SH-SY5Y (cell line): ENCODE results near the gene SYK.

Experiments
- GATA2 ChIP-seq: IDR thresholded peaks from 2 replicates; pipeline ENCODE4 v1.6.1; 2011; ENCODE audit warnings: mild to moderate bottlenecking, low read depth, low read length
- GATA3 ChIP-seq: IDR thresholded peaks from 2 replicates; pipeline ENCODE4 v1.6.1; 2011; ENCODE audit warnings: low read depth, mild to moderate bottlenecking, low read length, moderate library complexity

Gene SYK

GRCh38 chr9:90851444-90851843 is 49.8 kb downstream of the SYK start:
- TF ChIP-seq GATA3 (no peak), GATA2 (no peak)

DNA sequence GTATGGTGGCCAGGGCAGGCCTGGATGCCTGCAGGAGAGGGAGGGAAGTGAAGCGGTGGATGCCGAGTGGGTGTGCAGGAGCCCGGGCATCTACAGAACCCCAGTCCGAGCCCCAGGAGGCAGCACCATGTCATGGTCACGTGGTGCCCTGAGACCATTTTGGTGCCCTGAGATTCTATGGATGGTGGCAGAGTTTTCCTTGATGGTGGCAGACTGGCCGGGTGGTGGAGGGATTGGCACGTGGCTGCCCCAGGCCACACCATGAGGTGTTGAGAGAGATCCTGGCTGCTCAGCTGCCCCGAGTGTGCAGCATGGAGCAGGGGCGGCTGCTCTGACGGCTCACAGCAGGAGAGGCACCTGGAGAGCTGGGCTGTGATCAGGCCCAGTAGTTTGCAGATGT is 52.3 kb downstream of the SYK start:
- no peak for TF ChIP-seq GATA3
- no peak for TF ChIP-seq GATA2

DNA sequence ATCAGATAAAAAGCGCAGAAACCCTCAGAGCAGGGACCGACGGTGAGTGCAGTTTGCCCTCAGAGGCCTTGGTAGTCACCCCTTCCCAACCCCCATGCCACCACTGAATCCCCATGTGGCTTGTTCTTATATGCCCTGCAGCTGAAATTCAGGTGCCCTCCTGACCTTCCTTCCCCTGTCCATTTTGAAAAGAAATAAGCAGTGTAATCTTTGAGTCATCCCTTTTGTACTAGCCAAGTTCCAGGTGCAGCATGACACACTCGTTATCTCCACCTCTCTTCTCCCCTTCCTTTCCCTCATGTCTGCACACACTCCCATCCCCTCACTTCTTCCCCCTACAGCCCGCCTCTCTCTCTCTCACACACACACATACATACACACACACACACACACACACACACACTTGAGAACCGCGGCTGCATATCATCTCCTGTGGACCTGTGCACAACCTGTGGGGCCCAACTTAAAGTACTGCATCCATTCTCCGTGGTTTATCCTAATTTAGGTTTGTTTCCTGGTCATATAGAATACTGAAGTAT is 53.1 kb downstream of the SYK start:
- TF ChIP-seq GATA3 (no peak), GATA2 (no peak)

DNA sequence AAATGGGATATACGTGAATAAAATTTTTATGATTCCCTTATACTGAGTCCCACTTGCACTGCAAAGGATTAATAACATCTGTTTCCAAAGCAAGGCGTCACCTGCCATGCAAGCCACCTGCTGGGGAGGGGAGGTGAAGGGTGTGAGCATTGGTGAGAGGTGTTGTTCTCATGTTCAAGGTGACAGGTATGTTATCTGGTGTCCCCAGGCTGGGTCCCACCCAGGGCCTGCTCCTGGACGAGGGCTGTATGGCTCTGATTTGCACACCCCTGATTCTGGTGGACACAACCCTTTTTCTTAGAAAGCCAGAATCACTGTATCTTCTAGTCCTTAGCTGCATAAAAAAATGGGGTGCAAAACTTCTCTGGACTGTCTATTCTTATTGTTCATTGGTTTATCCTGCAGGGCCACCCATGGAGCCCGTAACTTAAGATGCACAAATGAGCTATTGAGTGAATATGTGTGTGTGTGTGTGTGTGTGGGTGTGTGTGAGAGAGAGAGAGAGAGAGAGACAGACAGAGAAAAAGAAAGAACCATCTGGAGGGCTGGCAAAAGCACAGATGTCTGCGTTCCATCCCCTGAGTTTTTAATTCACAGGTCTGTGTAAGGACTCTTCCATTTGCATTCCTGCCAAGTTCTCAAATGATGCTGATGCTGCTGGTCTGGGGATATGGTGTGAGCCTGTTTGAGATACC is 53.7 kb downstream of the SYK start:
- no peak for TF ChIP-seq GATA3
- no peak for TF ChIP-seq GATA2

DNA sequence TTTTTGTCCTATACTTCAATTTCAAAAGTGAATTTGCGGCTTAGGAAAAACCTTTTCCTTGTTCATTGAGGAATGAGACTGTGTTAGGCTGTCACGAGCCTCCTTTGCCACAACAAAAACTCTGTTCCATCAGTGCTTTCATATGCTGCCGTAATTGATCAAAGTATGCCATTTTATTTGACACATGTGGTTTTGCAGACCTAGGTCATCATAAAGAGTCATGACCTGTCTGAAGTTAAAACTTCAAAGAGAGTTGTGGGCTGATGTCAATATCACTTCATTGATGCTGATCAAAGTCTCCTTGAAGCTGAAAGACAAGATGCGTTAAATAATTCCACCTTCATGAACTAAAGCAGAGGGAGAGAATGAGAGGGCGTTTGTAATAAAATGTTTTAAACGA is 55.5 kb downstream of the SYK start:
- no peak for TF ChIP-seq GATA2
- TF ChIP-seq GATA3, result no peak

DNA sequence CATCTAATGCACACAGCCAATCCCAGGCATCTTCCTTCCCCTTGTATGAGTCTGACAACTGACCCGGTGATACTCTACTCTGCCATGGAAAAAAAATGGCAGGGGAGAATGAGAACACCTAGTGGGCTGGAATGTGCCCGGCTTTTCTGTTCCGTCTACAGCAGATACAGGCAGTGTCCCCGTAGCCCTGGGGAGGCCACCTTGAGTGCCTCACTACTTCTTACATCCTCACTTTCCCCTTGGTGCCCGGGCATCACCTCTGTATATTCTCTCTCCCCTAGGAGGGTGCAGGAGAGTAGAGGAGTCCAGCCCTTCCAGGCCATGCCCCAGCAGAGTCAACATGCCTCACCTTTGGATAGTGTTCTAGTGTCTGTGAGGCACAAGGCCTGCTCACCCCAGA is 56.2 kb downstream of the SYK start:
- no peak for TF ChIP-seq GATA2
- no peak for TF ChIP-seq GATA3

DNA sequence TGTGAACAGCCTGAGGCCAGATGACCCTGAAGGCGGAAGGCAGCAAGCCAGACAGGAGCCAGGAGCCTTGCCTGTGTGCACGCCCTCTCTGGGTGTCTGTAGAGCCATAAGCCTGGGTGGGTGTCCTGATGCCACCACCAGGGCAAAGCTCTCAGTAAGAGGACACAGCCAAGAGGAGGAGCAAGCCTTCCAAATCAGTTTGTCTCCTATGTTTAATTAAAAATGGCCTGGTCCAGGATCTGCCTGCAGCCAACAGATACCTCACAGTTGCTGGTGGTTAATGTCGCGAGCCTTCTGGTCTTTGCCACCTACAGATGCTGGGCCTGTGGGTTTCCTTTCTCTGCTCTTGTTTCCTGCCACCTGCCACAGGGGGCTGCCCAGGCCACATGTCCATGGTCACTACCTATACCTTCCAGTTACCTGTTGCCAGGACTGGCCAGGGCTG is 56.9 kb downstream of the SYK start:
- TF ChIP-seq GATA2 (no peak), GATA3 (no peak)

DNA sequence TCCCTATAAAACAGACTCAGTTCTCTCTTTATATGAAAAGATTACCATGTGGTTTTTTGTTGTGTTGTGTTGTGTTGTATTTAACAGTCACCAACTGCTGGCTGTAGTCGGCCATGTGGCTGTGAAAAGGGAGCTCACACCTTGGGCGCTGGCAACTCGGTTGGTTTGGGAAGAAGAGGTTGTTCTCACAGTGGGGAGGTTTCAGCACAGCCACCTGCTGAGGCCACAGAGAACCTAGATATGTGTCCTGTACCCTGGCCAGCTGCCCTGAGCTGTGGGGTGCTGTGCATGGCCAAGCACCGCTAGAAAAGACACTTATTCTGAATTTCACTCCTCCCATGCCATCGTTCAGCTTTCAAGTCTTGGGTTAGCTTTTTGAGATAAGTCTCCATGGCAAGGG is 58.8 kb downstream of the SYK start:
- no peak for TF ChIP-seq GATA2
- no peak for TF ChIP-seq GATA3

DNA sequence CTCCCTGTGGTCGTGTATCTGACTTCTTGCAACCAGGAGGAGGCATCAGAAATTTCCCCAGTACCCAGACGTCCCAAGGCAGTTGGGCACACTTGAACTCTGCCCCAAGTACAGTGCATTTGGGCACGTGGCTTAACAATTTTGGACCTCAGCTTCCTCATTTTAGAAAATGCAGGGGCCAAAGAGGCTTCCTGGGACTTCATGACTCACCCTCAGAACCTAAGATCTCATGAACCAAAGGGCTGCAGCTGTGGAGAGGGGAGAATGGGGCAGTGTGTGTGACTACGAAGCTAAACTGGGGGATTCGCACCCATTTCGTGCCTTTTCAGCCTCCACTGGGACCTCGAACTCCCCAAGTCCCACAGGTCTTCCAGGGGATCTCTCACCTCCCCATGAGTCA is 59.2 kb downstream of the SYK start:
- no peak for TF ChIP-seq GATA2
- TF ChIP-seq GATA3, result no peak

DNA sequence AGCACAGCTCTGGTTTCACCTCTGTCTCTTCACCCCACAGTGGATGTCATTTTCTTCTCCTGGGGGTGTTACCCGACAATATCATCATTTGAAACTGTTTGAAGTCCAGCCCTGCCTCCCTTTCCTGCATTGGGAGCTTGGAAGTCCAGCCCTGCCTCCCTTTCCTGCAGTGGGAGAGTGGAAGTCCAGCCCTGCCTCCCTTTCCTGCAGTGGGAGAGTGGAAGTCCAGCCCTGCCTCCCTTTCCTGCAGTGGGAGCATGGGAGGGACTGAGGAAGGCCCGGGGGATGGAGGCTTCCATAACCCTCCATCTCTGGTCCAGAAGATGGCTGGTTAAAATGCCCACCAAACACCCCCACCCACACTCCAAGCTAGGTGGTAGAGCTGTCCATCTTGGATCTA is 59.8 kb downstream of the SYK start:
- no peak for TF ChIP-seq GATA2
- no peak for TF ChIP-seq GATA3

DNA sequence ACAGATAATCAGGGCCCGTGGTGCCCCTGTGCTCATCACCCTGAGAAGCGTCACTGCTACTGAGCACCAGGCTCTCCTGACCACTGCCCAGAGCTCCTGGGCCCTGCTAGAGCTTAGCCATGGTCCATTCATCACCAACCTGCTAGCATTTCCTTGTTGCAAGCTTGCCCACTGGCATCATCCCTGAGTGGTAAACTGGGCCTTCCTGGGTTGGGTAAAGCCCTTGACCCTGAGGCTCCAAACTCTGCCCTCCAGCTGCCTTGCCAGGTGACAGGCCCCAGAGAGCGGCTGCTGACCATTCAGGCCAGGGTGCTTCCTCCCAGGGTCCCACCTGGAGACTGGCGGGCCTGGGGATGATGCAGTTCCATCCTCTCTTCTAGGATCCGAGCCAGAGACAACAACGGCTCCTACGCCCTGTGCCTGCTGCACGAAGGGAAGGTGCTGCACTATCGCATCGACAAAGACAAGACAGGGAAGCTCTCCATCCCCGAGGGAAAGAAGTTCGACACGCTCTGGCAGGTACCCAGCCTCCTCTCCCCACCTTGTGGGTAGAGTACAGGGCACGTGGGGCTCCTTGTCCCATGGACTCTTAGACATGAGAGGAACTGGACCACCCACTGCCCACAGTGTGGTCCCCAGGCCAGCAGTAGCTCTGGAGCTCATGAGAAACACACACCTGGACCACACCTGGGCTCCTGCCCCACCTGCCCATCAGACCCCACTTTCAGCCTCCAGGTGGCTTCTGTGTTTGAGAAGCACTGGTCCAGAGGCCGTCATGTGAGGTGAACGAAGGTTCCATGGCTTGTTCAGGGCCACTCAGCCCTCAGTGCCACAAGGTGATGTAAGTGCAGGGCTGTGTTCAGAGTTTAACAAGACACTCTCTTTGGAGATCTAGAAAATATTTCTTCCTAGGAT is 60.5 kb downstream of the SYK start:
- TF ChIP-seq GATA2 (no peak), GATA3 (no peak)

- TF ChIP-seq GATA2 (no peak), GATA3 (no peak)
Measured at GRCh38 chr9:90864779-90865178, 63.2 kb downstream of the SYK start.

DNA sequence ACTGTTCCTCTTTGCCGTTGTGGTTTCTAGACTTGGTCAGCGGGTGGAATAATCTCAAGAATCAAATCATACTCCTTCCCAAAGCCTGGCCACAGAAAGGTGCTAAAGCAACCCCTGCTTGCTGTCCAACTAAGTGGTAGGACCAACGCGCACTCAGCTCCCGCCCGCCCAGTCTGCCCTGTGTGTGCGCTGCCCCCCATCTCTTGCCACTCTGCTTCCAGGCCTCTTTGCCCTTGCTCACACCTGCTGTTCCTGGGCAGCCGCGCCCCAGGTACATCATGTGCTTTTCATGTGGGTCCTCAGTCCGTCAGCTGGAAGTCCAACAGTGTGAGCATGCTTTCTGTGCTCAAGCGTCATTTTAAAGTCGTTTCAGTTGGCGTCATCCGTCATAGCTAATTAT is 65.5 kb downstream of the SYK start:
- TF ChIP-seq GATA2 (no peak), GATA3 (no peak)

GRCh38 chr9:90868555-90868954 is 66.9 kb downstream of the SYK start:
- TF ChIP-seq GATA3, result no peak
- no peak for TF ChIP-seq GATA2

DNA sequence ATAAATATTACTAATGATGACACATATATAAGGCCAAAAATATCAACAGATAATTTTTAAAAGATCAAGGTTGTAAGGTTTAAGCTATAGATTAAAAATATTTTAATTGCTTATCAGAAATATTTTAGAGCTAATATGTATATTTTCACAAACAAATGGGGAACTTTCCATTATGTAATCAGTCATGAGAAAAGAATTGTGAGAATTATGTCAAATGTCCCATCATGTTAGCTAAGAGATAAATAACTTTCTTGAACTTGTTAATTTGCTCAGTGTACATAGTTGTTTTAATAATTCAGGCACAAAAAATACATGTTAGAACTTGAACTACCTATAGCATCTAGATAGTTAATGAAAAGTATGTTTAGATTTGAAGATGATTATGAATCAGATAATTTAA is 67.7 kb downstream of the SYK start:
- no peak for TF ChIP-seq GATA3
- no peak for TF ChIP-seq GATA2
